DOHH2 (cell line): Measurements from ENCODE around the gene RXFP4.

ENCODE experiments used
- H3F3A ChIP-seq: fragments of 200-600 bp; sonication (generic), shearing (Covaris generic); 2 replicates; pipeline ENCODE4 v1.6.0; 2016; ENCODE audit warnings: antibody characterized with exemption, mild to moderate bottlenecking; ENCODE audit not compliant: control insufficient read depth, insufficient read depth
- H3K27ac ChIP-seq: fragments of 200-600 bp; sonication (generic); 2 replicates; pipeline ENCODE4 v1.5.1; 2014; ENCODE audit warnings: low read depth, mild to moderate bottlenecking, low read length, moderate library complexity
- H3K27me3 ChIP-seq: fragments of 200-600 bp; sonication (generic); 2 replicates; pipeline ENCODE4 v1.6.1; 2014; ENCODE audit warnings: mild to moderate bottlenecking, low read length, mixed read lengths; ENCODE audit not compliant: control insufficient read depth
- H3K36me3 ChIP-seq: fragments of 200-600 bp; sonication (generic); 2 replicates; pipeline ENCODE4 v1.6.1; 2014; ENCODE audit warnings: mild to moderate bottlenecking, low read length, moderate library complexity, mixed read lengths; ENCODE audit not compliant: control insufficient read depth
- H3K4me1 ChIP-seq: fragments of 200-600 bp; sonication (generic); 2 replicates; pipeline ENCODE4 v1.6.1; 2014; ENCODE audit warnings: mild to moderate bottlenecking, low read length, mixed read lengths; ENCODE audit not compliant: control insufficient read depth
- H3K4me2 ChIP-seq: fragments of 200-600 bp; sonication (generic); 2 replicates; pipeline ENCODE4 v1.6.0; 2014; ENCODE audit warnings: mild to moderate bottlenecking, low read length, moderate library complexity
- H3K4me3 ChIP-seq: fragments of 200-600 bp; sonication (generic); 2 replicates; pipeline ENCODE4 v1.5.1; 2014; ENCODE audit warnings: mild to moderate bottlenecking, low read length, mixed read lengths
- H3K79me2 ChIP-seq: fragments of 200-600 bp; sonication (generic); 2 replicates; pipeline ENCODE4 v1.6.1; 2014; ENCODE audit warnings: mild to moderate bottlenecking, low read length, mixed read lengths; ENCODE audit not compliant: control insufficient read depth
- H3K9me2 ChIP-seq: fragments of 200-600 bp; sonication (generic); replicated peaks from 2 replicates; pipeline ENCODE4 v1.6.1; 2014; ENCODE audit warnings: mild to moderate bottlenecking, low read length, mixed read lengths; ENCODE audit not compliant: control insufficient read depth
- H3K9me3 ChIP-seq: fragments of 200-600 bp; sonication (generic); 2 replicates; pipeline ENCODE4 v1.6.1; 2014; ENCODE audit warnings: antibody characterized with exemption, low read length, mixed read lengths; ENCODE audit not compliant: control insufficient read depth, insufficient read depth
- H4K20me1 ChIP-seq: fragments of 200-600 bp; sonication (generic); 2 replicates; pipeline ENCODE4 v1.6.0; 2014; ENCODE audit warnings: low read depth, mild to moderate bottlenecking, antibody characterized with exemption, low read length, moderate library complexity; ENCODE audit not compliant: control insufficient read depth, insufficient read depth
- CTCF ChIP-seq: fragments of 200-600 bp; sonication (generic); IDR thresholded peaks from one replicate; pipeline ENCODE4 v1.5.1; 2014; ENCODE audit warnings: antibody characterized with exemption, mild to moderate bottlenecking, low read depth, low read length; ENCODE audit not compliant: poor library complexity, severe bottlenecking
- EZH2phosphoT487 ChIP-seq: fragments of 200-600 bp; sonication (generic); IDR thresholded peaks from 2 replicates; pipeline ENCODE4 v1.6.1; 2017; ENCODE audit warnings: borderline replicate concordance, mild to moderate bottlenecking, antibody characterized with exemption, low read length, moderate library complexity, mixed read lengths

Gene RXFP4

GRCh38 chr1:155975375-155976061 is 34.1 kb downstream of the RXFP4 start:
- H3K4me1 ChIP-seq = peaks cover 85% of the 10 kb centered on the region
- peaks cover 100% of the 10 kb centered on the region for H3K79me2 ChIP-seq
- no peaks in the 10 kb centered on the region for H3K27me3 ChIP-seq
- TF ChIP-seq EZH2phosphoT487 (no peak), CTCF (no peak)
- H3K4me2 ChIP-seq = peak overlapping the region; percentile 99
- peak overlapping the region; percentile 89 for H3K27ac ChIP-seq
- H3K9me2 ChIP-seq = no peaks in the 10 kb centered on the region
- H3F3A ChIP-seq = peaks cover 14% of the 10 kb centered on the region
- peak overlapping the region; percentile 81 for H3K4me3 ChIP-seq
- H3K9me3 ChIP-seq = no peaks in the 10 kb centered on the region
- peaks cover 21% of the 10 kb centered on the region for H4K20me1 ChIP-seq
- peaks cover 59% of the 10 kb centered on the region for H3K36me3 ChIP-seq

- Histone ChIP-seq H3K79me2 (peaks cover 95% of the 10 kb centered on the region), H3K4me3 (peak overlapping the region; percentile 81), H3K9me3 (no peaks in the 10 kb centered on the region), H3K27ac (peak overlapping the region; percentile 89), H3K27me3 (no peaks in the 10 kb centered on the region), H3K36me3 (peaks cover 52% of the 10 kb centered on the region), H3K4me2 (peak overlapping the region; percentile 99), H4K20me1 (peaks cover 21% of the 10 kb centered on the region), H3K9me2 (no peaks in the 10 kb centered on the region), H3F3A (peaks cover 20% of the 10 kb centered on the region), H3K4me1 (peaks cover 85% of the 10 kb centered on the region)
- no peak for TF ChIP-seq CTCF
- TF ChIP-seq EZH2phosphoT487 = no peak
Measured at GRCh38 chr1:155976062-155976912, 34.8 kb downstream of the RXFP4 start.

GRCh38 chr1:155976913-155977689 is 35.7 kb downstream of the RXFP4 start:
- H3K4me3 ChIP-seq = peak overlapping the region; percentile 81
- peaks cover 21% of the 10 kb centered on the region for H4K20me1 ChIP-seq
- H3K27ac ChIP-seq = peak overlapping the region; percentile 89
- no peaks in the 10 kb centered on the region for H3K27me3 ChIP-seq
- H3K4me1 ChIP-seq = peaks cover 85% of the 10 kb centered on the region
- H3F3A ChIP-seq = peaks cover 20% of the 10 kb centered on the region
- TF ChIP-seq CTCF (no peak), EZH2phosphoT487 (no peak)
- no peaks in the 10 kb centered on the region for H3K9me2 ChIP-seq
- H3K79me2 ChIP-seq = peaks cover 92% of the 10 kb centered on the region
- H3K4me2 ChIP-seq = peak overlapping the region; percentile 99
- peaks cover 57% of the 10 kb centered on the region for H3K36me3 ChIP-seq
- no peaks in the 10 kb centered on the region for H3K9me3 ChIP-seq
